ENCODE results near the gene RBM20.
A peak's percentile ranks its signal among the peaks of the same experiment; 100 is the strongest.

Gene RBM20

GRCh38 chr10:110789604-110790433, 145.7 kb downstream of the RBM20 start:
- DNase-seq (ENCODE audit: low spot score), result no peak

GRCh38 chr10:110790913-110791506, 146.9 kb downstream of the RBM20 start:
- no peak for DNase-seq (ENCODE audit: low spot score)

- DNase-seq (ENCODE audit: low spot score), result no peak
Observed at GRCh38 chr10:110791541-110792073, 147.5 kb downstream of the RBM20 start.

GRCh38 chr10:110792476-110793125, 148.5 kb downstream of the RBM20 start:
- DNase-seq (ENCODE audit: low spot score), result no peak

GRCh38 chr10:110793128-110793812, 149.1 kb downstream of the RBM20 start:
- DNase-seq (ENCODE audit: low spot score), result no peak

GRCh38 chr10:110793886-110794285, 149.8 kb downstream of the RBM20 start:
- no peak for DNase-seq (ENCODE audit: low spot score)

- no peak for DNase-seq (ENCODE audit: low spot score)
Observed at GRCh38 chr10:110794808-110795207, 150.7 kb downstream of the RBM20 start.

GRCh38 chr10:110797416-110797815, 153.3 kb downstream of the RBM20 start:
- no peak for DNase-seq (ENCODE audit: low spot score)

- no peak for DNase-seq (ENCODE audit: low spot score)
Observed at GRCh38 chr10:110798340-110798739, 154.2 kb downstream of the RBM20 start.

- no peak for DNase-seq (ENCODE audit: low spot score)
Observed at GRCh38 chr10:110802090-110802489, 158.0 kb downstream of the RBM20 start.

- DNase-seq (ENCODE audit: low spot score), result peak; percentile 41
Observed at GRCh38 chr10:110802551-110803238, 158.6 kb downstream of the RBM20 start.

- no peak for DNase-seq (ENCODE audit: low spot score)
Observed at GRCh38 chr10:110803239-110803749, 159.2 kb downstream of the RBM20 start.

- DNase-seq (ENCODE audit: low spot score), result no peak
Observed at GRCh38 chr10:110803830-110804338, 159.7 kb downstream of the RBM20 start.

GRCh38 chr10:110804376-110804775, 160.2 kb downstream of the RBM20 start:
- DNase-seq (ENCODE audit: low spot score), result no peak

- no peak for DNase-seq (ENCODE audit: low spot score)
Observed at GRCh38 chr10:110805292-110805691, 161.2 kb downstream of the RBM20 start.

- DNase-seq (ENCODE audit: low spot score), result no peak
Observed at GRCh38 chr10:110806335-110806734, 162.2 kb downstream of the RBM20 start.

GRCh38 chr10:110808123-110808522, 164.0 kb downstream of the RBM20 start:
- no peak for DNase-seq (ENCODE audit: low spot score)

GRCh38 chr10:110808615-110809014, 164.5 kb downstream of the RBM20 start:
- DNase-seq (ENCODE audit: low spot score), result no peak

- DNase-seq (ENCODE audit: low spot score), result no peak
Observed at GRCh38 chr10:110810625-110811024, 166.5 kb downstream of the RBM20 start.

- DNase-seq (ENCODE audit: low spot score), result no peak
Observed at GRCh38 chr10:110811791-110812581, 167.8 kb downstream of the RBM20 start.
